DMS114 treated with DMSO at 0.1 percent for 48 hours (cell line): ENCODE measurements around the gene TRIP11.

Experiments
- DNase-seq: peaks from one replicate; lab custom pipeline; 2025; ENCODE audit not compliant: unreplicated experiment; lab: John Stamatoyannopoulos, UW

Gene TRIP11

DNA sequence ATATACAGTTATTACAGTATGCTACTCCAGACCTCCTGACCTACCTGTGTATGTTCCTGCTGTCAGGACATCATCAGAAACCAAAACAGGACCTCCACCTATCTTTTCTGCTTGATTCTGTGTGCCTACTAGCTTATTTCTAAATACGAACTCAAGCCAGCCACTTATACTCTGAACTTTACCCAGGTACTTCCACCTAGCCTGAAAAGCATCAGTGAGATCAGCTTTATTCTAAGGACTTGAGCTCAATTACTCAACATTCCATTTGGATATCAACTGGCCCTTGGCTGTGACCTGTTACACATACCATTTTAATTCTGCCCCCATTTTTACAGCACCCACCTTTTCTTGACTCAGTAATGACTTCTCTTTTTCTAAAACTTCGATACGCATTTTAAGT, 29.2 kb downstream of the TRIP11 start:
- DNase-seq = no peak

DNA sequence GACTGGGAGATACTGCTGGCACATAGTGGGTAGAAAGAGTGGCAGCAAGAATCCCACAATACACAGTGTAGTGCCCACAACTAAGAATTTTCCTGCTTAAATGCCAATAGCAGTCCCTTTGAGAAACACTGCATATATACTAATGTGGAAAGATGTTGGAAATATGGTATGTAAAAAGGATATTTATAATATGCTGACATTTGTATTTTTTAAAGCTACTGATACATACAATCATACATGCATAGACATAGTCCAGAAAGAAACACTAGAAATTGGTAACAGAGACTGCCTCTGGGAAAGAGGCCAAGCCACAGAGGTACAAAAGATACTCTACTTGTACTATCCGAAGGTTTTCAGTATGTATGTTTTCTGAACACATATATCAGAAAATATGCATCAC, 30.3 kb downstream of the TRIP11 start:
- no peak for DNase-seq

DNA sequence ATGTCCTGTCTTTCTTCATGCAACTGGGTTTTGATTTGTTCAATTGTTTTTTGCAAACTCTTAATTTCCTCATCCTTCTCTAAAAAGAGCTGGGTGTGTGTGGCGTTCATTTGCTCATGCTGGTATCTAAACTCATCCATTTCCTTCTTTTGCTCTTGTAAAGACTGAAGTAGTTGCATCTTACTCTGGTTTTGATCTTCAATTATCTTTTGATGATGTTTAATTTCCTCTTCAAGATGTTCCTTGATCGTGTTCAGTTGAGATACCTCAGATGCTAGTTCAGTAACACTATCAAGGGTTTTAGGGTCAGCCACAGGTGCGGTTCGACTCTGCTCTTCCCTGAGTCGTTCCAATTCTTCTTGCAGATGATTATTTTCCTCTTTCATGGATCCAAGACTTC, 34.8 kb downstream of the TRIP11 start:
- no peak for DNase-seq

DNA sequence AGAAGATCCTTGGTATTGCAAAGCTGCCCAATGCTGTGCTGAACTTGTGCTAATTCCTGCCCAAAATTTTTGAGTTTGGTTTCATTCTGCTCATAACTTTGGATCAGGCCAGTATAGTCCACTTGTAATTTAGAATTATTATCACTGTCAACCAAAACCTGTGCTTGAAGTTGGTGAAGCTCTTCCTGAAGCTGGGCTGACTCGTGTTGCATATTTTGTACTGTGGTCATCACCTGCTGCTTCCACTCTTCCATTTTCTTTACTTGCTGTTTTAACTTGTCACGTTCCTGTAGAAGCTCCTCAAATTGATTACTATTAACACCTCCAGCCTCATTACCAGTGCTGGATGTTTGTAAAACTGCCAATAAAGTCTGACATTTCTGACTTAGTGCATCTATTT, 35.8 kb downstream of the TRIP11 start:
- no peak for DNase-seq

DNA sequence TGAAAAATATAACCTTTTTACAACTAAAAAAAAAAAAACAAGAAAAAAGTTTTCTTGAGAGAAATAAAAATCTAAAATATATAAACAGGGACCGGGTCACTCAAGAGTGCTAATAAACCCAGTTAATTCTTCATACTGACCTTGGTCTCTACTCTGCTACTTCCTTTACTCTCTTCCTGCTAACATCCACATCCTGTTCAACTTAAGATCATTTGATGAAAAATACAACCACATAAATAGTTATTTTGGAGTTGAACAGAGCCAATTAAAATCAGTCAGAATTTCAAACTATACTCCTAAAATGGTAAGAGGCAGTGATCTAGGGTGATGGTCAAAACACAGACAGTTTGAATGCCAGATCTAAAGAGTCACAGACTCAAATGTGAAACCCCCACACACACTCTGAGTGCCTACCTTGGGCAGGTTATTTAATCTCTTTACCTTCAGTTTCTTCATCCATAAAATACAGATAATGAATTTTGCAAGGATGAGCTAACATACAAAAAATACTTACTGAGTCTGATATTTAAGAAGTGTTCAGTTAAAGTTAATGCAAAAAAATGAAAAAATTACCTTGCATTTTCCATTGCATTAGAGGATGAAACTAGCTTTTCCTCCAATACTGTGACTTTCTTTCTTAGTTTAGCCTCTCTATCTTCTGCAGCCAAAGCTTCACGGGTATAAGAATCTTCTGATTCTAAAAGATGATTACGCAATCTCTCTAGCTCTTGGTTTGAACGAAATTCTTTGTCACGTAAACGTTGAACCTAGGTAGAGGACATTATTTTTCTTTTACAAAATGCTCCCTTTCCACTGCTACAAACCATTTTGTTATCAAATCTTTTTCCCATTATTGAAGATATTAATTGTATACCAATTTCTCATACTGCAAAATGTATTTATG, 40.9 kb downstream of the TRIP11 start:
- DNase-seq = no peak

DNA sequence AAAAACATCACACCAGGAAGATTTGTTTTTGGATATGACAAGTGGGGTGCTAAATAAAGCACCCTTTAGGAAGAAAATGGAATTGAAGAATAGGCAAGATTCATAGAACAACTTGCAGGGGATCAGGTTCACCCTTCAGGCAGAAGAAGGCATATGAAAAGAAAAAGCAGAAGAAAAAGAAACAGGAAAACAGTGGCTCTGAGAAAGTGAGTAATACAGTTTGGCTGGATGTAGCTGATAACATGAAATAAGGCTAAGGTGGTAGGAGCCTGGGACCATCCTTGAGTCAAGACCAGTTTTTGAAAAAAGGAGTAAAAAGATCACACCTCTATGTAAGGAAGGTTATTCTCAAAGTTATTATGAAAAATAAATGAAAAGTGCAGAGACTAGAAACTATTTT, 42.4 kb downstream of the TRIP11 start:
- DNase-seq = no peak

DNA sequence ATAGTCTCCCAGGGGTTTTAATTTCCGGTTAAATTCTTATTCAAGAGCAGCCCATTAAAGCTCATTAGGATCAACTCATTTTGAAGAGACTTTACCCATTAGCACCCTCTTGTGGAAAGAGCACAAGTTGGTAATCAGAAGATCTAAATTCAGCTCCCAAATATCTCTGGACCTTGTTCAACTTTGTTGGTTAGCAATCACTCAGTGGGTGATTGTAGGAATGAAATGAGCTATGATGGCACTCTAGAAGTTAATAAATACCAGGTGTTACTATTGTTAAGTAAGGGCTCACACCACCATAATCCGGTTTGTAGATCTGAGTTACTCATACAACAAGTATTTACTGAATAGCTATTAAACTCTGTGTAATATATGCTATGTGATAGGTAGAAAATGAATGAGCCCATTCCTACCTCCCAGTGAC, 42.9 kb downstream of the TRIP11 start:
- DNase-seq = peak; percentile 21

DNA sequence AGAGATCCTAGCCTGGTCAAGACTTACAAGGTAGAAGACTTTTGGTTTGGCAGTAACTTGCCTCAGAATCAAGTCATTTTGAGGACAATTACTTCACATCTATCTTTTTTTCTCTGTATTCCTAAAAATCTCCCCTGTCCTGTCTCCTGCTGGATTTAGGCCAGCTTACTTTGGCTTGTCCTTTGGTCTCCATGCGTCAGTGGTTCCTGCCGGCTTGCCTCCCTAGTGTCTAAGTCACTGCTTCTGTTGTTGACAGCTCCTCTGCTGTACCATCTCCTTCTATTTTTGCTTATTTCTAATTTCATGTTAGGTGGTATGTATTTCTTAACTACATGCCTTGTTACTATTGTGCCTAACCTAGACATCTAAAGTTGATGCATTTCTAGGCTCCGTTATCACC, 52.7 kb downstream of the TRIP11 start:
- DNase-seq = no peak

DNA sequence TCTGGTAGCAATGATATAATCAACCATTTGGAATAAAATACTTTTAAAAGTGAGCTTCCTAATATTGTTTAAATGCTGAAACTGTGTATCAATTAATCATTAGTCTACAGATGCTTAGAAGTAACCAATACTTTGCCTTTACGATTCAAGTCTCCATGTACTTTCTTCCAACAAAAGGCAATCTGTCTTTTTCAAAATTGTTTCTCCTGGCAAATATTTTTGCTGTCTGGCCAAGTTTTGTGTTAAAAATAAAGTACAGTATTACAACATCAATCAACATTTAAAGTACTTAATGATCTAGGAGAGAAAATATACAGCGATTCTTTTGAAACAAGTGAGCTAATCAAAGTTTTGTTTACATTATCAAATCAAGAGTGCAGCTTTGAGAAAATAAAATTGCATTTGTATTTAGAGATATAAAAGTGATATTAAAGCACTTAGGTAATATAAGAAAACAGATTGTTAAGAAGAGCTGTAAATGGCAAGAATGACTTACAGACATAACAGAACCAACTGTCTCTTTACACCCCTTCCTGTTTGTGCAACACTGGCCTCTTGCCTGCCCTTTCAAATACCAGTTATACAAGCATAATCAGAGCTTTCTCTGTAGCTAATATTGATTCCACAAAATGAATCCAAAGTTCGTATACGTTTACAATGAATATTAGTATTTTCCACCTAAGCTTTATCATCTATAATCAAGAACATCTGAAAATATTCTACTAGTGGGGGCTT, 54.2 kb downstream of the TRIP11 start:
- no peak for DNase-seq

DNA sequence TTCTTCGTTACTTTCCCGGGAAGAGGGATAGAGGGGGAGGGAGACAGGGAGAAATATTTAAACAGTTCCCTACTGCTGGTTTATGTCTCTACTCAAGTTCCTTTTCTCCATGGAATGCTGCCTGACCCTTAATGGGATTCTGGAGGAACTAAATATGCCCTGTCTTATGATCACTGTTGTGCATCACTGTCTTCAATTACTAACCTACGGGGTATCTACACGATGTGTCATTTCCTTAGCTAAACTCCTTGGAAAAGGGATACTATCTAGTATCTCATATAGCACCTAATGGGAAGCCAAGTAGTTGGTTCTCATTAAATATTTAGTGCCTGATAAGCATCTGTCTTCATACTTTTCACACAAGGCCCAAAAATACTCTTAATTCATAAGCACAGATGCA, 54.9 kb downstream of the TRIP11 start:
- no peak for DNase-seq

DNA sequence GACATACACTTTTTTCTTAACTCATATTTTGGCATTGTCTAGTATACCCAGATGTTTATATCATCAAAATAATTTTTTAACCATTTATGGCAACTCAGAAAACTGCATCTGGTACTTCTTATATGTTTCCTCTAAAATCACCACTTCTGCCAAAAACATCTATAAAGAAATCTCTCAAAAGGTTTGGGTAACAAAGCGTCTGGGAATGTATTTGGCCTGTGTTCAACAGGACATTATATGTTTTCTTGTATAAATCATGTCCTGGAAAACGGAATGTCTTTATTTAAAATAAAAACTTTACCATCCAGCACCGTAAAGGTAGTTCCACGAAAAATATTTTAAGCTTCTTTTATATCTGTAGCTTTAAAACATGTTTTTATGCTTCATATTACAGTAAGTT, 56.3 kb downstream of the TRIP11 start:
- no peak for DNase-seq

DNA sequence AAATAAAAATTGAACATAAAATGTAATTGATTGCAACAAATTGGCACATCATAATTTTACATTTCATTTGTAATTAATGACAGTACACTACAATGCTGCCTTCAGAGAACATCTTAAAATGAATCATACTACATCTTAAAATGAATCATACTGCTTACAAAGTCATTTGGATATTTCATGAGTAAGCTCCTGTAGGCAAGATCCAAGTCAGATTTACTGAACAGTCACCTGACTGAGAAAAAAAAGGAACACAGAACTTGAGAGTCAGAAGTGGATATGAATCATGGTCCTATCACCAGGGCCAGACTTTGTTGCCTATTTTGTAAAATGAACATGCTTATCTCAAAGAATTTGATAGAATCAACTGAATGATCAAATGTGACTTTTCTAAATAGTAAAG, 59.7 kb downstream of the TRIP11 start:
- no peak for DNase-seq

DNA sequence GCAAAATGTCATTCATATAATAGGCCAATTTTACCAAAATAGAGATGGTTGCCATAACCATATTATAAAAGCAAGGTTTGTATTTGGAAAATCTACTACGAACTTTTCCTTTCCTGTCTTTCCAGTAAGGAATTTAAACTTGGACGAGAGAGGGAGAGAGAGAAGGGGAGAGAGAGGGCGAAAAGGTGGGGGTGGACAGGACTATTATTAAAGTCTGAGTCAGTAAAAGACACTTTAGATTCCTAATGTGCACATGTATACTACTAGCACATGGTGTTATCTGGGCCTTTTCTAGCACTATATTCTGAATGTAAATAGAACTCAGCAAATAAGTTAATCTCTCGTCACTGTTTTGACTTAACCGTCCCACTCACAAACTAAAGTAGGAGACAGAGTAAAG, 62.0 kb downstream of the TRIP11 start:
- no peak for DNase-seq

DNA sequence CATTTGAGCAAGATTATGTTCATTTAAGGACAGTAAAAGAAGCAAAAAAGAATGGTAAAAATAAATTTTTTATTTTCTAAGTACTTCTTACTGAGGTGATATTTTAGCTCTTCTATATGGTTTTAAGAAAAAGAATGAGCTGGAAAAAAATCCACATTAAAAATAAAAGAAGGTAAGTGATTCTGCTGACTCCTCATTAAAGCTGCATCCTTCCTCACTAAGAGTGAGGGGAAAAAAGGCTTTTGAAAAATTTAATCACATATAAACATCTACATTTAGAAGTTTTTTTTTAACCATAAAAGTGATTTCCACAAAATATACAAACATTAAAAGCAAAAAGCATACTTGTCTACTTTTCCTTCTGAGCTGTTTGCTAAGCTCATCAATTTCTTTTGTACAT, 64.1 kb downstream of the TRIP11 start:
- no peak for DNase-seq

DNA sequence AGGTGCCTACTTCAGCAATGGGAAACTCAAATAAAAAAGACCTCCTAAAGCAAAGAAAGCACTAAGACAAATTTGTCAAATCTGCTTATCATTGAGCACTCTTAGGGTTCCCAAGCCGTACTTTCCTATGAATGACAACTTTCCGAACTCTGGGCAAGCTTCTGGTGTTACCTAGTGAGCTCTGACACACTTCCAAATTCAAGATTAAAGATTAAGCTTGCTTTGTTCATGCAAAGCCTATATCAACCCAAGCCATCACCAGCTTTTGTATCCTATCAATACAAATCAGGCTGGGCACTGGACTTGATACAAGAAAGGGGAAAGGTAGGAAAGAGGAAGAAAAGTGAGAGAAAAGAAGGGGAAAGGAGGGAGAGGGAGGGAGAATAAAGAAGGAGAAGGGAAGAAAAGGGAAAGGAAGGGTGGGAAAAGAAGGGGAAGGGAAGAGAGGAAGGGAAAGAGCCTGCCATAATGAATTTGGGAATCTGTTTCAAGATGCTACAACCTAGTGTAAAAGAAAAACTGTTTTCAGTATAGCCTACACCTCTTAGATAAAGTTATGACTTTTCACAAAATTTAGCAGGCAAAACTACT, 68.6 kb downstream of the TRIP11 start:
- no peak for DNase-seq

DNA sequence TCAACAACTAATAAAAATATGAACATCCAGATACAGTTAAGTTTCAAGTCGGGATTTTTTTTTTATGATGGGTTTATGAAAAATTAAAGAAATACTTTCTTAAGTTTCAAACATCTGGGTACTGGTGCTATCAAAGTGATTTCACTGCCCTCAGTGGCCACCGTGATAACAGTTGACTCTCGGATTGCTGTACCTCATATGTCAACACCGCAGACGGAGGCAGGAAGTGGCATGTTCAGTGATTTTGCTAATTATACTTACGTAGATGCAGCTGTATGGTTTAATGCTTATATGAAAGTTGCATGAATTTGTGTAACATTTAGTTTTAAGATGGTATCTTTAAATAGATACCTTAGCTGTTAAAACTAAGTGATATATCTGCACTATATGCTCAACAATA, 71.6 kb downstream of the TRIP11 start:
- no peak for DNase-seq

DNA sequence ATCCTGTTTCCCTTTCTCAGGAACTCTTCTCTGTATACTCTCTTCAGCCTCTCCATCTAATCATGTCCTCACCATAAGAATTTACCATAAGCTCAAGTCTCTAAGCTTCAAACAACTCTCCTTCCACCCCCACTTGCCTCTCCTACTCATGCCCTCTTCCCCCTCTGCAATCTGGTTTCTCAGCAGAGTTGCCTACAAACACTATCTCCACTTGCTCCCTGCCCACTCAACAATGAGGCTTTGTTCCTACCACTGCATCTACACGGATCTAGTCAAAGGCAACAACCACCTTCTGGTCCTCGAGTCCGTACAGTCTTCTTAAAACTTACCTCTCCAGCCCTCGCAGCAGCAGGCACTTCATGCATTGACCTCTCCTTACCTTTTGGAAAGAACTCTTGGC, 75.1 kb downstream of the TRIP11 start:
- DNase-seq = no peak

DNA sequence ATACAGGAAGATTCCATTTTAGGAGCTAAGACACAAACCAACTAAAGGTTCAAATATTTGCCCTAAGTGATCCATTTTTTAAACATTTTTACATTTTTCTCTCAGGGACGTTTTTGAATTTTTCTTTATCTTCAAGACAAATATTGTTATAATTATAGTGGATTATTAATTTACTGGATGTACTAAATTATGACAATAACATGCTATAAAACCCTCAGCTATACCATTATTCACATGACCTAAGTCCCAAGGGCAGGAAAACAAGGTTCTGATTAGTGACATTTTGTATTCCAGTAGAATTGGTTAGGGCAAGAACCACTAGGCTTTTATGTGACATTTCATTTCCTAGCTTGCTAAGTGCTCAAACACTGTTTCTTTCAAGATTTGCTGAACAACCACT, 75.8 kb downstream of the TRIP11 start:
- DNase-seq = no peak

DNA sequence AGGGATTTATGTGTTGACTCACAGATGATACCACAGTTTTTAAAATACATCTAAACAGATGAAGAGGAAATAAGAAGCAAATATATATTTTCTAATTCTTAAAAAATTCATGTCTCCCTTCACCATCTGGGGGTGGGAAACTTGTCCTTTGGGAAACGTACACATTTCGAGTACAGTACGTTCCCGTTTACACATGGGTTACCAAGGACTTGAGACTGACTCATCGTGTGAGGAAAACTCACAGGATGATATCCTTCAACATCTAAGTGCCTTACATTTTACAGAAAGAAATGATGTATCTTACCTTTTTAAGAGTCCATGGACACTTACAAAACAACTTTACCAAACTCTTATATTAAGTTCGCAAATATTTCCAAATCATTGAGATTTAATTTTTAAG, 76.4 kb downstream of the TRIP11 start:
- no peak for DNase-seq

DNA sequence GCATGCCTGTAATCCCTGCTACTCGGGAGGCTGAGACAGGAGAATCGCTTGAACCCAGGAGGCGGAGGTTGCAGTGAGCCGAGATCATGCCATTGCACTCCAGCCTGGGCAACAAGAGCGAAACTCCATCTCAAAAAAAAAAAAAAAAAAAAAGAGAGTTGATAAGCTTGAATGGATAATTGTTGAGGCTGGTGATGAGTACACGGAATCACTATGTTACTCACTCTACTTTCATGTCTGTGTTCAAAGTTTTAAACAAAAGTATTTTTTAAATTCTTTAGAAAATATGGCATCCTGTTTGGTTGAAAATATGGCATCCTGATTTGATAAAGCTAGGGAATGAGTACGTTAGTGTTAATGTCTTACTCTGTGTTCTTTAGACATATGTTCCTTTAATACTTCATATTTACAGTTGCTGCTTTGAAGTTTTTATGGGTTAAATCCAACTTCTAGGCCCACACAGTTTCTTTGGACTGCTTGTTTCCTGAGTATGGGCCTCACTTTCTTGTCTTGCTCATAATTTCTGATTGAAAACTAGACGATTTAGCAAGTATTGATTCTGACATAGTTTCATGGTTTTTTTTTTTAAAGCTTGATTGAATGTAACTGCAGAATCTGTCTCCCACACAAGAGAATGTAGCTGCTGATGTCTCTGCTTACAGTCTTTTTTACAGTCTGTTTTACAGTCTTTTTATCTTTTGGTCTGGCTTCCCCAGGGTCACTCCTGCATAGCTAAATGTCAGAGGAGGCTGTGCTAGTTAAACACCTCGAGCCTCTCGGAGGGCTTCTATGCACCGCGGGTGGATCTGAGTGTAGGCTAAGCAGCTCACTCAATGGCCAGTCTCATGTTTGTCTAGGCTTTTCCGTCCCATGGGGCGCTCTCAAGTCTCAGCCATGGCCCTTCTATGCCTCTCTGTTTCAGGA, 78.3 kb downstream of the TRIP11 start:
- no peak for DNase-seq

DNA sequence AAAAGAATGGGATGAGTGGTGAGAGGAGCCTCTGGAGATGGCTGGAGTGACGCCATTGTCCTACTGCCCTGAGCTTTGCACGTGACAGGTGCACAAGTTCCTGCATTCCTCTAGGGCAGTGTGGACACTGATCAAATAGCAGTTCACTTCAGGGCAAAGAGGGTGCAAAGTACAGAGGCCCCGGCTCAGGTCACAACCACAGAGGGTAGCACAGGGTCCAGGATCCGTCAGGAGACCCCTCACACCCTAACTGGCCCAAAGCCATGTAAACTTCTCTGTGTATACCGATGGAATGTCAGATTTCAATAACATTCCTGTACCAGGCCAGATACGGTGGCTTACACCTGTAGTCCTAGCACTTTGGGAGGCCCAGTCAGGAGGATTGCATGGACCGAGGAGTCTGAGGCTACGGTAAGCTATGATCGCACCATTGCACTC, 82.0 kb downstream of the TRIP11 start:
- DNase-seq = no peak
